Thymus (tissue), 11 donors: ENCODE data around the gene OCA2. TPM values are rescaled to one million over a fixed set of nuclear protein-coding genes. Genes with fewer than 3 reads are reported as not detected.

ENCODE experiments used
- DNase-seq, 9 donors: peaks; one replicate each; pipeline ENCODE4 v3.0.0-alpha.2; 2013; ENCODE audit warnings: low spot score in 9 of 9, low read depth in 6 of 9, missing footprints in 1 of 9
- H3K27ac ChIP-seq, 2 donors: one replicate each; pipeline ENCODE4 v1.5.1; 2013; ENCODE audit warnings: control low read depth in 1 of 2, low read depth in 1 of 2, low read length in 1 of 2, mild to moderate bottlenecking in 1 of 2, moderate library complexity in 1 of 2
- H3K27me3 ChIP-seq, 2 donors: one replicate each; pipeline ENCODE4 v1.5.1; 2013; ENCODE audit warnings: low read length in 1 of 2; ENCODE audit not compliant: control insufficient read depth in 2 of 2, insufficient read depth in 1 of 2
- H3K36me3 ChIP-seq, 2 donors: one replicate each; pipeline ENCODE4 v1.5.1; 2013; ENCODE audit warnings: low read length in 1 of 2, mild to moderate bottlenecking in 1 of 2, moderate library complexity in 1 of 2; ENCODE audit not compliant: control insufficient read depth in 2 of 2, insufficient read depth in 2 of 2
- H3K4me1 ChIP-seq, 2 donors: one replicate each; pipeline ENCODE4 v1.5.1; 2013; ENCODE audit warnings: low read length in 2 of 2; ENCODE audit not compliant: control insufficient read depth in 2 of 2, insufficient read depth in 2 of 2
- H3K4me3 ChIP-seq, 2 donors: one replicate each; pipeline ENCODE4 v1.5.1; 2013; ENCODE audit warnings: low read length in 2 of 2, control low read depth in 1 of 2, mild to moderate bottlenecking in 1 of 2
- H3K9me3 ChIP-seq, 2 donors: one replicate each; pipeline ENCODE4 v1.5.1; 2013; ENCODE audit warnings: low read length in 1 of 2, mild to moderate bottlenecking in 1 of 2; ENCODE audit not compliant: control insufficient read depth in 2 of 2, insufficient read depth in 1 of 2
- WGBS: extraction: QIAGEN DNeasy Blood & Tissue Kit; methylation state at CpG from one replicate; pipeline ENCODE4 v1.1.7; 2013; 5-methylcytosine and 5-hydroxymethylcytosine counted together
- polyA plus RNA-seq: library from polyadenylated mRNA; stranded (reverse); fragments of 200-250 nt; gene quantifications from one replicate; pipeline ENCODE4 v1.2.3, GENCODE V29; 2013
- total RNA-seq: library from RNA; stranded (reverse); fragments of 120-200 nt; gene quantifications from one replicate; pipeline ENCODE4 v1.2.4, GENCODE V29; 2013
- donor health status: healthy.

The OCA2 gene
- total and polyA plus RNA-seq, 2 donors = 0.99 to 1.2 TPM

GRCh38 chr15:28047277-28047676 lies 51.8 kb downstream of the OCA2 start:
- Histone ChIP-seq H3K9me3 (no peaks in the 10 kb centered on the region), H3K27me3 (no peaks in the 10 kb centered on the region), H3K4me1 (no peaks in the 10 kb centered on the region), H3K36me3 (no peaks in the 10 kb centered on the region), H3K27ac (no peak overlapping the region), H3K4me3 (no peak overlapping the region)
- DNase-seq = no peak
- 77% methylated on average over 3 of the region's 3 CpGs for WGBS

- 90% methylated on average over 5 of the region's 5 CpGs for WGBS
- DNase-seq = no peak
- Histone ChIP-seq H3K27me3 (no peaks in the 10 kb centered on the region), H3K27ac (no peak overlapping the region), H3K4me3 (no peak overlapping the region), H3K36me3 (no peaks in the 10 kb centered on the region), H3K9me3 (no peaks in the 10 kb centered on the region), H3K4me1 (no peaks in the 10 kb centered on the region)
These were observed 54.9 kb downstream of the OCA2 start for GRCh38 chr15:28044121-28044672.

- Histone ChIP-seq H3K4me1 (no peaks in the 10 kb centered on the region), H3K36me3 (no peaks in the 10 kb centered on the region), H3K4me3 (no peak overlapping the region), H3K27me3 (no peaks in the 10 kb centered on the region), H3K27ac (no peak overlapping the region), H3K9me3 (no peaks in the 10 kb centered on the region)
- no peak for DNase-seq
These were observed 55.4 kb downstream of the OCA2 start for GRCh38 chr15:28043691-28044091.

GRCh38 chr15:28037969-28038590 lies 61.0 kb downstream of the OCA2 start:
- H3K4me1 ChIP-seq = no peaks in the 10 kb centered on the region
- no peak overlapping the region for H3K4me3 ChIP-seq
- no peaks in the 10 kb centered on the region for H3K27me3 ChIP-seq
- H3K9me3 ChIP-seq = no peaks in the 10 kb centered on the region
- H3K27ac ChIP-seq = no peak overlapping the region
- DNase-seq = no peak
- WGBS = 85% methylated on average over 4 of the region's 4 CpGs
- no peaks in the 10 kb centered on the region for H3K36me3 ChIP-seq

GRCh38 chr15:28033443-28033842 lies 65.7 kb downstream of the OCA2 start:
- Histone ChIP-seq H3K27ac (no peak overlapping the region), H3K4me1 (no peaks in the 10 kb centered on the region)

GRCh38 chr15:28030801-28031200 lies 68.3 kb downstream of the OCA2 start:
- Histone ChIP-seq H3K4me1 (no peaks in the 10 kb centered on the region), H3K27ac (no peak overlapping the region), H3K9me3 (no peaks in the 10 kb centered on the region), H3K36me3 (no peaks in the 10 kb centered on the region), H3K4me3 (no peak overlapping the region), H3K27me3 (no peaks in the 10 kb centered on the region)
- no peak for DNase-seq
- WGBS = 89% methylated on average over 2 of the region's 2 CpGs

More at GRCh38 chr15:28033443-28033842, 65.7 kb downstream of the OCA2 start:
- 75% methylated on average over 3 of the region's 3 CpGs for WGBS
- no peak for DNase-seq
- H3K36me3 ChIP-seq = no peaks in the 10 kb centered on the region
- no peak overlapping the region for H3K4me3 ChIP-seq
- no peaks in the 10 kb centered on the region for H3K27me3 ChIP-seq
- no peaks in the 10 kb centered on the region for H3K9me3 ChIP-seq

GRCh38 chr15:28027714-28028076 lies 71.4 kb downstream of the OCA2 start:
- Histone ChIP-seq H3K9me3 (no peaks in the 10 kb centered on the region), H3K36me3 (no peaks in the 10 kb centered on the region), H3K4me3 (no peak overlapping the region), H3K27me3 (no peaks in the 10 kb centered on the region), H3K4me1 (no peaks in the 10 kb centered on the region), H3K27ac (no peak overlapping the region)
- no peak for DNase-seq
- WGBS = 97% methylated on average over 12 of the region's 12 CpGs

GRCh38 chr15:28026764-28027713 lies 72.1 kb downstream of the OCA2 start:
- 97% methylated on average over 45 of the region's 45 CpGs for WGBS
- no peaks in the 10 kb centered on the region for H3K27me3 ChIP-seq
- H3K4me3 ChIP-seq = no peak overlapping the region
- no peaks in the 10 kb centered on the region for H3K9me3 ChIP-seq
- H3K27ac ChIP-seq = no peak overlapping the region
- no peaks in the 10 kb centered on the region for H3K4me1 ChIP-seq
- DNase-seq = no peak
- H3K36me3 ChIP-seq = no peaks in the 10 kb centered on the region

- H3K36me3 ChIP-seq = no peaks in the 10 kb centered on the region
- no peak overlapping the region for H3K27ac ChIP-seq
- WGBS = 96% methylated on average over 9 of the region's 9 CpGs
- no peaks in the 10 kb centered on the region for H3K4me1 ChIP-seq
- H3K9me3 ChIP-seq = no peaks in the 10 kb centered on the region
- no peak for DNase-seq
- no peak overlapping the region for H3K4me3 ChIP-seq
- H3K27me3 ChIP-seq = no peaks in the 10 kb centered on the region
These were observed 72.9 kb downstream of the OCA2 start for GRCh38 chr15:28026221-28026620.
